Measurements from ENCODE around the gene SCAANT1.

- TF ChIP-seq POLR2A (IDR thresholded peaks at IDR 0.05) (no peak), CTCF (IDR thresholded peaks at IDR 0.05) (no peak)
Measured at GRCh38 chr3:63896332-63897030, 15.7 kb downstream of the SCAANT1 start.
